Activated CD4-positive, alpha-beta T cell treated with anti-CD3 and anti-CD28 coated beads, Interleukin-2, amount 50 U/mL, for 1 hour (primary cell): Measurements from ENCODE around the gene CCL24.
"Not testable (repeated sequence)": the region's sequence is repeated elsewhere in the genome, so short reads cannot be mapped to it uniquely, and the experiment has no call there.

Experiments
- DNase-seq: peaks from one replicate; pipeline ENCODE4 v3.0.0-alpha.2; 2020

Gene CCL24

GRCh38 chr7:75818472-75818871 is 4.9 kb upstream of the CCL24 start:
- DNase-seq: no peak

GRCh38 chr7:75817116-75817515 is 3.5 kb upstream of the CCL24 start:
- DNase-seq: no peak

- no peak for DNase-seq
These were observed 1.9 kb upstream of the CCL24 start for GRCh38 chr7:75815418-75816064.

GRCh38 chr7:75814407-75814947 is 871 bp upstream of the CCL24 start:
- no peak for DNase-seq

- DNase-seq: no peak
These were observed 522 bp downstream of the CCL24 start for GRCh38 chr7:75813084-75813483.

GRCh38 chr7:75811894-75812678 is 1.5 kb downstream of the CCL24 start:
- DNase-seq: no peak

- no peak for DNase-seq
These were observed 4.2 kb downstream of the CCL24 start for GRCh38 chr7:75809396-75809795.

- no peak for DNase-seq
These were observed 5.5 kb downstream of the CCL24 start for GRCh38 chr7:75808106-75808505.

GRCh38 chr7:75807452-75807851 is 6.2 kb downstream of the CCL24 start:
- no peak for DNase-seq

- DNase-seq: no peak
These were observed 6.9 kb downstream of the CCL24 start for GRCh38 chr7:75806560-75807307.

GRCh38 chr7:75804705-75805104 is 8.9 kb downstream of the CCL24 start:
- DNase-seq: no peak

GRCh38 chr7:75804004-75804403 is 9.6 kb downstream of the CCL24 start:
- no peak for DNase-seq

- DNase-seq: no peak
These were observed 11.1 kb downstream of the CCL24 start for GRCh38 chr7:75802552-75802821.

GRCh38 chr7:75798770-75799169 is 14.8 kb downstream of the CCL24 start:
- DNase-seq: no peak

- DNase-seq: no peak
These were observed 17.2 kb downstream of the CCL24 start for GRCh38 chr7:75796420-75796819.

- no peak for DNase-seq
These were observed 17.7 kb downstream of the CCL24 start for GRCh38 chr7:75795831-75796285.

- no peak for DNase-seq
These were observed 19.9 kb downstream of the CCL24 start for GRCh38 chr7:75793676-75794075.

GRCh38 chr7:75792567-75792966 is 21.0 kb downstream of the CCL24 start:
- DNase-seq: not testable (repeated sequence)

GRCh38 chr7:75789361-75789924 is 24.2 kb downstream of the CCL24 start:
- no peak for DNase-seq

- DNase-seq: not testable (repeated sequence)
These were observed 25.3 kb downstream of the CCL24 start for GRCh38 chr7:75788154-75788847.

- not testable (repeated sequence) for DNase-seq
These were observed 30.5 kb downstream of the CCL24 start for GRCh38 chr7:75783058-75783457.

GRCh38 chr7:75780647-75781273 is 32.8 kb downstream of the CCL24 start:
- not testable (repeated sequence) for DNase-seq
